Muscle layer of colon (tissue), 2 donors: ENCODE results near the gene GDPD3.

Experiments
- H3K27ac ChIP-seq: one replicate; pipeline ENCODE4 v1.7.0; 2013; ENCODE audit warnings: low read depth, mild to moderate bottlenecking, low read length, moderate library complexity
- H3K27me3 ChIP-seq, 2 donors: one replicate each; pipeline ENCODE4 v1.7.0; 2013; ENCODE audit warnings: low read length in 2 of 2, mild to moderate bottlenecking in 2 of 2; ENCODE audit not compliant: insufficient read depth in 2 of 2, control insufficient read depth in 1 of 2
- H3K36me3 ChIP-seq: one replicate; pipeline ENCODE4 v1.7.0; 2013; ENCODE audit warnings: mild to moderate bottlenecking, low read length; ENCODE audit not compliant: insufficient read depth
- H3K4me1 ChIP-seq: one replicate; pipeline ENCODE4 v1.7.0; 2013; ENCODE audit warnings: mild to moderate bottlenecking, low read length; ENCODE audit not compliant: insufficient read depth
- H3K4me3 ChIP-seq, 2 donors: one replicate each; pipeline ENCODE4 v1.7.0; 2013; ENCODE audit warnings: low read length in 2 of 2, low read depth in 1 of 2, mild to moderate bottlenecking in 1 of 2, moderate library complexity in 1 of 2
- H3K9ac ChIP-seq: one replicate; pipeline ENCODE4 v1.7.0; 2013; ENCODE audit warnings: low read length
- H3K9me3 ChIP-seq: one replicate; pipeline ENCODE4 v1.7.0; 2013; ENCODE audit warnings: mild to moderate bottlenecking, low read length
- donor health status: abdominal sarcoma.
- donor health status: Adenocarcinoma of cecum.

GDPD3 gene

GRCh38 chr16:30068750-30069610, 44.4 kb downstream of the GDPD3 start:
- peaks cover 54% of the 10 kb centered on the region for H3K36me3 ChIP-seq
- H3K27ac ChIP-seq, result peak overlapping the region; percentile 56
- H3K4me3 ChIP-seq, result peak overlapping the region in 1 of 2 donors; percentile 28
- peaks cover 43% of the 10 kb centered on the region for H3K4me1 ChIP-seq
- H3K27me3 ChIP-seq, result no peaks in the 10 kb centered on the region
- H3K9ac ChIP-seq, result peak overlapping the region; percentile 42
- no peaks in the 10 kb centered on the region for H3K9me3 ChIP-seq

GRCh38 chr16:30068333-30068732, 45.0 kb downstream of the GDPD3 start:
- Histone ChIP-seq H3K27ac (peak overlapping the region; percentile 56), H3K4me1 (peaks cover 48% of the 10 kb centered on the region), H3K27me3 (no peaks in the 10 kb centered on the region), H3K4me3 (no peak overlapping the region), H3K9ac (peak overlapping the region; percentile 42), H3K9me3 (no peaks in the 10 kb centered on the region), H3K36me3 (peaks cover 54% of the 10 kb centered on the region)

GRCh38 chr16:30067584-30067916, 45.8 kb downstream of the GDPD3 start:
- Histone ChIP-seq H3K27ac (peak overlapping the region; percentile 99), H3K4me3 (peak overlapping the region; percentile 76 to 94), H3K9ac (peak overlapping the region; percentile 83), H3K9me3 (no peaks in the 10 kb centered on the region), H3K36me3 (peaks cover 54% of the 10 kb centered on the region), H3K27me3 (no peaks in the 10 kb centered on the region), H3K4me1 (peaks cover 52% of the 10 kb centered on the region)

GRCh38 chr16:30066761-30067583, 46.4 kb downstream of the GDPD3 start:
- Histone ChIP-seq H3K36me3 (peaks cover 48% of the 10 kb centered on the region), H3K9me3 (no peaks in the 10 kb centered on the region), H3K9ac (peak overlapping the region; percentile 83), H3K4me3 (peak overlapping the region; percentile 76 to 94), H3K27me3 (no peaks in the 10 kb centered on the region), H3K4me1 (peaks cover 52% of the 10 kb centered on the region), H3K27ac (peak overlapping the region; percentile 99)

GRCh38 chr16:30065943-30066760, 47.2 kb downstream of the GDPD3 start:
- peaks cover 48% of the 10 kb centered on the region for H3K4me1 ChIP-seq

GRCh38 chr16:30065102-30065942, 48.0 kb downstream of the GDPD3 start, which contains the start of gene ALDOA:
Gene ALDOA, plus strand, starts transcription at chr16:30065760. Its CDS starts 1,138 bp downstream, at chr16:30066898.
- Histone ChIP-seq H3K4me1 (peaks cover 42% of the 10 kb centered on the region), H3K27ac (peak within 1 kb of the TSS; percentile 100), H3K4me3 (peak within 1 kb of the TSS; percentile 76 to 94), H3K36me3 (peaks cover 32% of the 10 kb centered on the region), H3K9ac (peak within 1 kb of the TSS; percentile 96), H3K9me3 (no peaks in the 10 kb centered on the region), H3K27me3 (no peaks in the 10 kb centered on the region)

More at GRCh38 chr16:30065943-30066760, 47.2 kb downstream of the GDPD3 start:
- no peaks in the 10 kb centered on the region for H3K9me3 ChIP-seq
- H3K9ac ChIP-seq, result peak overlapping the region; percentile 83
- peak overlapping the region; percentile 99 for H3K27ac ChIP-seq
- H3K36me3 ChIP-seq, result peaks cover 40% of the 10 kb centered on the region
- peak overlapping the region; percentile 76 to 94 for H3K4me3 ChIP-seq
- no peaks in the 10 kb centered on the region for H3K27me3 ChIP-seq

- H3K27me3 ChIP-seq, result no peaks in the 10 kb centered on the region
- H3K4me3 ChIP-seq, result peak overlapping the region; percentile 76 to 78
- peak overlapping the region; percentile 96 for H3K9ac ChIP-seq
- H3K27ac ChIP-seq, result peak overlapping the region; percentile 100
- H3K4me1 ChIP-seq, result peaks cover 36% of the 10 kb centered on the region
- no peaks in the 10 kb centered on the region for H3K9me3 ChIP-seq
- H3K36me3 ChIP-seq, result peaks cover 27% of the 10 kb centered on the region
Observed at GRCh38 chr16:30064729-30065101, 48.6 kb downstream of the GDPD3 start.

- Histone ChIP-seq H3K36me3 (peaks cover 21% of the 10 kb centered on the region), H3K4me1 (peaks cover 30% of the 10 kb centered on the region), H3K9me3 (no peaks in the 10 kb centered on the region), H3K27ac (peak overlapping the region; percentile 100), H3K9ac (peak overlapping the region; percentile 96), H3K4me3 (peak overlapping the region; percentile 76 to 78), H3K27me3 (no peaks in the 10 kb centered on the region)
Observed at GRCh38 chr16:30063893-30064728, 49.2 kb downstream of the GDPD3 start.

GRCh38 chr16:30063278-30063892, 50.0 kb downstream of the GDPD3 start:
- H3K36me3 ChIP-seq, result peaks cover 14% of the 10 kb centered on the region
- no peaks in the 10 kb centered on the region for H3K27me3 ChIP-seq
- peak overlapping the region; percentile 96 for H3K9ac ChIP-seq
- peaks cover 23% of the 10 kb centered on the region for H3K4me1 ChIP-seq
- peak overlapping the region; percentile 100 for H3K27ac ChIP-seq
- H3K4me3 ChIP-seq, result peak overlapping the region; percentile 76 to 78
- no peaks in the 10 kb centered on the region for H3K9me3 ChIP-seq
